DMS 273 (cell line): ENCODE results near the gene C16orf92.

ENCODE experiments used
- DNase-seq: peaks from one replicate; lab custom pipeline; 2025; ENCODE audit not compliant: unreplicated experiment; lab: John Stamatoyannopoulos, UW

C16orf92 gene

GRCh38 chr16:29988346-29989075 is 34.5 kb upstream of the C16orf92 start:
- no peak for DNase-seq

GRCh38 chr16:29989111-29989858 is 33.7 kb upstream of the C16orf92 start:
- DNase-seq = no peak

GRCh38 chr16:29990034-29990433 is 33.0 kb upstream of the C16orf92 start:
- no peak for DNase-seq

GRCh38 chr16:29990883-29991570 is 32.0 kb upstream of the C16orf92 start:
- no peak for DNase-seq

GRCh38 chr16:29991571-29991904 is 31.5 kb upstream of the C16orf92 start:
- DNase-seq = no peak

GRCh38 chr16:29992344-29992967 is 30.5 kb upstream of the C16orf92 start:
- no peak for DNase-seq

- DNase-seq = no peak
These were observed 29.7 kb upstream of the C16orf92 start for GRCh38 chr16:29993191-29993902.

- no peak for DNase-seq
These were observed 28.9 kb upstream of the C16orf92 start for GRCh38 chr16:29993903-29994599.

GRCh38 chr16:29994600-29995323 is 28.2 kb upstream of the C16orf92 start:
- no peak for DNase-seq

- DNase-seq = peak; percentile 94
These were observed 27.6 kb upstream of the C16orf92 start, which contains the start of gene HIRIP3 for GRCh38 chr16:29995324-29995910. HIRIP3 (minus strand) TSS chr16:29995617; CDS start chr16:29995605, 12 bp downstream.

GRCh38 chr16:29995911-29996765 is 26.9 kb upstream of the C16orf92 start, which contains the start of gene INO80E:
INO80E (plus strand) TSS chr16:29996241; CDS start chr16:29996311, 70 bp downstream.
- peak; percentile 98 for DNase-seq

- peak; percentile 58 for DNase-seq
These were observed 26.2 kb upstream of the C16orf92 start for GRCh38 chr16:29996766-29997250.

- no peak for DNase-seq
These were observed 23.4 kb upstream of the C16orf92 start for GRCh38 chr16:29999605-30000004.

GRCh38 chr16:30000735-30001631 is 22.0 kb upstream of the C16orf92 start:
- no peak for DNase-seq

- no peak for DNase-seq
These were observed 20.2 kb upstream of the C16orf92 start for GRCh38 chr16:30002614-30003346.
